Breast epithelium (tissue), 4 donors: ENCODE measurements around the gene CCDC157. TPM values are rescaled to one million over a fixed set of nuclear protein-coding genes. Genes with fewer than 3 reads are reported as not detected.

Experiments used
- DNase-seq, 2 donors: peaks; one replicate each; pipeline ENCODE4 v3.0.0-alpha.2; 2019; ENCODE audit warnings: low spot score in 2 of 2
- H3K27ac ChIP-seq, 2 donors: fragments of 200-600 bp; sonication (generic) in 1 of 2; one replicate each; pipeline ENCODE4 v1.5.1; 2016 to 2019; ENCODE audit warnings: mild to moderate bottlenecking in 1 of 2
- H3K27me3 ChIP-seq, 2 donors: fragments of 200-600 bp; sonication (generic) in 1 of 2; one replicate each; pipeline versions ENCODE4 v1.5.1 to v1.6.0; 2017 to 2019; ENCODE audit warnings: control low read depth in 1 of 2, mild to moderate bottlenecking in 1 of 2
- H3K36me3 ChIP-seq: fragments of 200-600 bp; one replicate; pipeline ENCODE4 v1.5.1; 2019
- H3K4me1 ChIP-seq, 2 donors: fragments of 200-600 bp; sonication (generic); one replicate each; pipeline ENCODE4 v1.5.1; 2016 to 2019; ENCODE audit warnings: control low read depth in 1 of 2
- H3K4me3 ChIP-seq, 3 donors: fragments of 200-600 bp; sonication (generic); 1 replicate in 2 of 3; 2 replicates in 1 of 3; pipeline ENCODE4 v1.5.1; 2016 to 2019; ENCODE audit warnings: mild to moderate bottlenecking in 3 of 3, moderate library complexity in 2 of 3
- H3K9me3 ChIP-seq, 2 donors: fragments of 200-600 bp; sonication (generic) in 1 of 2; one replicate each; pipeline ENCODE4 v1.5.1; 2016 to 2019; ENCODE audit warnings: control low read depth in 1 of 2
- CTCF ChIP-seq, 3 donors: fragments of 450-650 bp; IDR thresholded peaks; one replicate each; pipeline ENCODE4 v1.5.1; 2016 to 2017; ENCODE audit warnings: antibody characterized with exemption in 3 of 3, mild to moderate bottlenecking in 3 of 3, moderate library complexity in 3 of 3
- POLR2A ChIP-seq: fragments of 450-650 bp; IDR thresholded peaks from one replicate; pipeline ENCODE4 v1.6.1; 2016; ENCODE audit warnings: antibody characterized with exemption, mild to moderate bottlenecking, moderate library complexity
- POLR2AphosphoS5 ChIP-seq, 3 donors: sonication (generic); formaldehyde crosslinking; IDR thresholded peaks; one replicate each; pipeline ENCODE4 v1.6.1; 2017; ENCODE audit warnings: antibody characterized with exemption in 3 of 3
- intact Hi-C: fragments of 100-400 bp; cut with DNase I; formaldehyde crosslinking; loops from one replicate; pipeline ENCODE4 v1.15.1; 2023; ENCODE audit warnings: low total_unique reads
- total RNA-seq, 3 donors: library from RNA; depleted of rRNA; stranded (reverse); fragments of >200 nt; gene quantifications; one replicate each; pipeline ENCODE4 v1.1.0, GENCODE V29; 2016

The CCDC157 gene
- total RNA-seq = 1 to 10 TPM; 2.6 to 7.5 (median 6.6) TPM

- H3K36me3 ChIP-seq = no peaks in the 10 kb centered on the region
- peak within 1 kb of the TSS; percentile 82 to 97 (median 91) for H3K4me3 ChIP-seq
- no peaks in the 10 kb centered on the region for H3K9me3 ChIP-seq
- H3K4me1 ChIP-seq = peaks cover 0 to 11% of the 10 kb centered on the region in 2 donors
- peak; percentile 83 to 85 for DNase-seq
- no peak for TF ChIP-seq CTCF (IDR thresholded peaks at IDR 0.05)
- TF ChIP-seq POLR2A = peak; percentile 79
- TF ChIP-seq POLR2AphosphoS5 (IDR thresholded peaks at IDR 0.05) = peak; percentile 88 to 99 (median 98)
- H3K27me3 ChIP-seq = no peaks in the 10 kb centered on the region
- H3K27ac ChIP-seq = peak within 1 kb of the TSS; percentile 98 to 99
- intact Hi-C loops = no loop called here
Observed at GRCh38 chr22:30356449-30357235, at the start of gene CCDC157, which contains the start of gene SF3A1. TSS of gene CCDC157 (plus strand) at chr22:30357007. CDS start at chr22:30366001, 8,994 bp downstream. TSS of gene SF3A1 (minus strand) at chr22:30356894. CDS start at chr22:30356792, 102 bp downstream.

- H3K4me3 ChIP-seq = peak overlapping the region in 1 of 3 donors; percentile 24
- peak overlapping the region; percentile 88 to 96 for H3K27ac ChIP-seq
- no peaks in the 10 kb centered on the region for H3K27me3 ChIP-seq
- H3K36me3 ChIP-seq = no peaks in the 10 kb centered on the region
- DNase-seq = peak in 1 of 2 donors; percentile 86
- peaks cover 42 to 94% of the 10 kb centered on the region in 2 donors for H3K4me1 ChIP-seq
- no peaks in the 10 kb centered on the region for H3K9me3 ChIP-seq
- intact Hi-C loops = no loop called here
- TF ChIP-seq CTCF (IDR thresholded peaks at IDR 0.05) (no peak), POLR2AphosphoS5 (IDR thresholded peaks at IDR 0.05) (peak in 1 of 3 donors; percentile 35)
Observed at GRCh38 chr22:30307041-30307574, 49.7 kb upstream of the CCDC157 start.

- intact Hi-C loops = no loop called here
- Histone ChIP-seq H3K27ac (peak overlapping the region; percentile 88 to 96), H3K4me1 (peaks cover 45 to 85% of the 10 kb centered on the region in 2 donors), H3K4me3 (no peak overlapping the region), H3K9me3 (no peaks in the 10 kb centered on the region), H3K27me3 (no peaks in the 10 kb centered on the region), H3K36me3 (no peaks in the 10 kb centered on the region)
- DNase-seq = no peak
- TF ChIP-seq CTCF (IDR thresholded peaks at IDR 0.05) (no peak), POLR2AphosphoS5 (IDR thresholded peaks at IDR 0.05) (no peak), POLR2A (no peak)
Observed at GRCh38 chr22:30308093-30308492, 48.7 kb upstream of the CCDC157 start.

DNA sequence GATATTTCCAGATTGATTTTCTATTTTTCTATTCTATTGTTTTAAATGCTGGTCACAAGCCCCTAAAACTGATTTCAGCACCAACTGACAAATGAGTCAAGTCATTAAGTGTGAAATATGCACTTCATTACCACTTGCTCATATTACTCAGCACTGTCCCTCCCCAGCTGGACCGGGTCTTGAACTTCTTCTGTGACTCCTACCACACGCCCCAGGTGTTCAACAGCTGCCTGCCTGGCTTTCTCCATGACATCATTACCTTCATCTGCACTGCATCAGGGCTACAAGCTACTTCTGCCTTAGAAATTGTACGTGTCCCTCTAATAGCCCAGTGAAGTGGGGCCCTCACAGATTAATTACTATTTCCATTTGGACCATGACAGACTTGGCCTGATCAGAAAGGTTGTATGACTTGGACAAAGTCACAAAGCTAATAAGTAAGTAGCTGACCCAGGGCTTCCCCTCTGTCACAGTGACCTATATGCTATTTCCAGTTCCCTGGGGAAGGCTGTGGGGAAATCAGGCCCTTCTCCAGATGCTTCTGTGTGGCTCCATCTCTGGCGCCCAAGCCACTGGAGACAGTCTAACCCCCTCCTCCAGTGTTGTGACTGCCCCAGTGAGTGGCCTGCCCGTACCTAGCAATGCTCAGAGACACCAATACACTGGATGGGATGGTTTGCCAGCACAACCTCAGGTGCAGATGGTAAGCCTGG is 48.1 kb upstream of the CCDC157 start:
- Histone ChIP-seq H3K36me3 (no peaks in the 10 kb centered on the region), H3K4me3 (no peak overlapping the region), H3K27me3 (no peaks in the 10 kb centered on the region), H3K27ac (peak overlapping the region; percentile 88 to 96), H3K9me3 (no peaks in the 10 kb centered on the region), H3K4me1 (peaks cover 40 to 79% of the 10 kb centered on the region in 2 donors)
- TF ChIP-seq POLR2AphosphoS5 (IDR thresholded peaks at IDR 0.05) (no peak), POLR2A (no peak), CTCF (IDR thresholded peaks at IDR 0.05) (no peak)
- intact Hi-C loops = no loop called here
- no peak for DNase-seq
